Measurements from ENCODE around the gene SYNGR1.

The SYNGR1 gene

GRCh38 chr22:39371732-39372131 is 21.9 kb downstream of the SYNGR1 start:
- DNase-seq (ENCODE audit: low spot score): no peak

- DNase-seq (ENCODE audit: low spot score): no peak
Measured at GRCh38 chr22:39374191-39374590, 24.4 kb downstream of the SYNGR1 start.

GRCh38 chr22:39374801-39375200 is 25.0 kb downstream of the SYNGR1 start:
- DNase-seq (ENCODE audit: low spot score): no peak

GRCh38 chr22:39375646-39376045 is 25.9 kb downstream of the SYNGR1 start:
- no peak for DNase-seq (ENCODE audit: low spot score)

GRCh38 chr22:39379756-39380730 is 30.3 kb downstream of the SYNGR1 start:
- no peak for DNase-seq (ENCODE audit: low spot score)

- DNase-seq (ENCODE audit: low spot score): no peak
Measured at GRCh38 chr22:39381009-39381755, 31.4 kb downstream of the SYNGR1 start.

GRCh38 chr22:39381930-39382329 is 32.1 kb downstream of the SYNGR1 start:
- no peak for DNase-seq (ENCODE audit: low spot score)

GRCh38 chr22:39382410-39382809 is 32.6 kb downstream of the SYNGR1 start:
- DNase-seq (ENCODE audit: low spot score): no peak

- peak; percentile 60 for DNase-seq (ENCODE audit: low spot score)
Measured at GRCh38 chr22:39383841-39384625, 34.2 kb downstream of the SYNGR1 start.

- DNase-seq (ENCODE audit: low spot score): peak; percentile 53
Measured at GRCh38 chr22:39384750-39385480, 35.1 kb downstream of the SYNGR1 start.

GRCh38 chr22:39388261-39389011 is 38.6 kb downstream of the SYNGR1 start:
- DNase-seq (ENCODE audit: low spot score): peak; percentile 98

- no peak for DNase-seq (ENCODE audit: low spot score)
Measured at GRCh38 chr22:39389420-39389819, 39.6 kb downstream of the SYNGR1 start.

- DNase-seq (ENCODE audit: low spot score): no peak
Measured at GRCh38 chr22:39392341-39392948, 42.7 kb downstream of the SYNGR1 start.

GRCh38 chr22:39395936-39396796 is 46.4 kb downstream of the SYNGR1 start:
- DNase-seq (ENCODE audit: low spot score): no peak

- no peak for DNase-seq (ENCODE audit: low spot score)
Measured at GRCh38 chr22:39396797-39397195, 47.0 kb downstream of the SYNGR1 start.

- no peak for DNase-seq (ENCODE audit: low spot score)
Measured at GRCh38 chr22:39401301-39401631, 51.5 kb downstream of the SYNGR1 start.

- DNase-seq (ENCODE audit: low spot score): peak; percentile 74
Measured at GRCh38 chr22:39405346-39406085, 55.7 kb downstream of the SYNGR1 start.

GRCh38 chr22:39408173-39408572 is 58.4 kb downstream of the SYNGR1 start:
- no peak for DNase-seq (ENCODE audit: low spot score)

- DNase-seq (ENCODE audit: low spot score): no peak
Measured at GRCh38 chr22:39408807-39409206, 59.0 kb downstream of the SYNGR1 start.
